ENCODE results near the gene PPM1K. TPM values are rescaled to one million over a fixed set of nuclear protein-coding genes. Genes with fewer than 3 reads are reported as not detected.

The PPM1K gene
- total RNA-seq, 2 experiments from 2014 or later = 58.4 to 59.3 TPM

DNA sequence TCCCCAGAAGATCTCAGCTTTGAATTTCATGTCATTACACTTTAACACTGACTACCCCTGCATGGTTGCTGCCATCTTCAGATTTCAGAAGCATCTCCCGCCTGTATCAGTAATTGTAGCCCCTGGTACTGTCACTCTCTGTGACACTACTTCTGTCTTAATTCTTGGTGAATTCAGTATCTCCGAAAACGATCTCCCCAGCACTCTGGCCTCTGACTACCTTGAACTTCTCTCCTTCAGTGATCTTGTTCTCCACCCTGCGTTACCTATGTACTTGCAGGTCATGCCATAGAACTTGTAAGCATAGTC, 72.2 kb downstream of the PPM1K start:
- no peak for DNase-seq
- Mint-ChIP-seq H3K4me3 (no peak overlapping the region), H3K36me3 (ENCODE audit: low read depth) (no peaks in the 10 kb centered on the region), H3K9me3 (ENCODE audit: insufficient read depth) (no peaks in the 10 kb centered on the region), H3K4me1 (ENCODE audit: low read depth) (peaks cover 2% of the 10 kb centered on the region), H3K27me3 (ENCODE audit: low read depth) (peaks cover 10% of the 10 kb centered on the region), H3K27ac (no peak overlapping the region)
- ChIA-PET POLR2A (no interaction called here), CTCF (interaction anchor here (0.7 to 8.6 kb wide), 49 partner anchors 10 to 534 kb away, joined by 3 to 92 read pairs (median 4); partner anchors contain the start of gene PPM1K)
- ATAC-seq = peak; percentile 42

DNA sequence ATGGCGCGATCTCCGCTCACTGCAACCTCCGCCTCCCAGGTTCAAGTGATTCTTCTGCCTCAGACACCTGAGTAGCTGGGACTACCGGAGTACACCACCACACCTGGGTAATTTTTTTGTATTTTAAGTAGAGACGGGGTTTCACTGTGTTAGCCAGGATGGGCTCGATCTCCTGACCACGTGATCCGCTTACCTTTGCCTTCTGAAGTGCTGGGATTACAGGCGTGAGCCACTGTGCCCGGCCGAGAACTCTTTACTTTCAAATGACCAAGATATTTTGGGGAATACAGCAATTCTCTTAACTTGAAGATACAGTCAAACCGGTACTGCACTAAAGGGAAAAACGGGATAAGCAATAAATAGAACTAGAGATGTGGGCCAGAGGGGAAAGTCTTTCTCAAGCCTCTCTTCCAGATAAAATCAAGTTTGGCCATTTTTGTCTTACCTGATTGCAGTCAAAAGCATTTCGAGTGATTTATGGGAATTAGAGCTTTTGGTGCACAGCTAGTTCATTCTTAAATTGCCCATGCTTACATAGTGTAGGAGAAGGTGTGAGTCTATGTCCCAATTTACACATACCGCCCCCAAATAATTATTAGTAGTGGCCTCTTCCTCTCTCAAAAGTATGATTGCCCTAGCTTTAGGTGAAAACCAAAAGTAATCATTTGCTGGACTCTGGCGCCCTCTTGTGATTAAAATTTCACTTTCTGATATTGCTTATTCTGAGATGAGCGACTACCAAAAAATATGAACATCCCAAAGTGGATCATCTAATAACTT, 72.7 kb downstream of the PPM1K start:
- no peaks in the 10 kb centered on the region for H3K36me3 Mint-ChIP-seq (ENCODE audit: low read depth)
- ATAC-seq = peak; percentile 67
- CTCF ChIA-PET = interaction anchor here (0.6 to 8.6 kb wide), 53 partner anchors 9 to 536 kb away, joined by 3 to 92 read pairs (median 4); partner anchors contain the start of gene PPM1K

DNA sequence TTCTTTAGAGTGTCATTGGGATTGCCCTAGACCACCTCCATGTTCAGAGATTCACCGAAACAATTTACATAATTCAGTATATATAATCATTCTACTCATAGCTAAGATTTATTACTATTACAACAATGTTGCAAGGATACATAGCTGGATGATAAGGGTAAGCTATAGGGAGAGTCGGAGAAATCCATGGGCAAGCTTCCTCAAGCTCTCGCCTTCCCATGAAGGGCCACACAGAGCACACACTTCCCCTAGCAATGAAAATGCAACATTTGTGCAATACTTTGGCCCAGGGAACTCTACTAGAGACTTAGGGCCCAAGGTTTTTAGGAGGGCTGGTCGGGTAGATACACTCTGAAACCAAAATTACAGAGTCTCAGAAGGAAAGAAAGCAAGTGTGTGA, 76.2 kb downstream of the PPM1K start:
- DNase-seq = no peak
- ChIA-PET CTCF (interaction anchor here (1.8 to 8.6 kb wide), 3 partner anchors 176 to 306 kb away, joined by 6 to 92 read pairs (median 31); no protein-coding TSS in a partner anchor), POLR2A (no interaction called here)
- Mint-ChIP-seq H3K4me3 (no peak overlapping the region), H3K36me3 (ENCODE audit: low read depth) (no peaks in the 10 kb centered on the region), H3K4me1 (ENCODE audit: low read depth) (peaks cover 3% of the 10 kb centered on the region), H3K27ac (no peak overlapping the region), H3K9me3 (ENCODE audit: insufficient read depth) (no peaks in the 10 kb centered on the region), H3K27me3 (ENCODE audit: low read depth) (peaks cover 5% of the 10 kb centered on the region)
- ATAC-seq = no peak

More for the DNA sequence above, 72.7 kb downstream of the PPM1K start:
- Mint-ChIP-seq H3K27ac (no peak overlapping the region), H3K27me3 (ENCODE audit: low read depth) (peaks cover 10% of the 10 kb centered on the region), H3K9me3 (ENCODE audit: insufficient read depth) (no peaks in the 10 kb centered on the region), H3K4me1 (ENCODE audit: low read depth) (peaks cover 3% of the 10 kb centered on the region), H3K4me3 (no peak overlapping the region)
- POLR2A ChIA-PET = no interaction called here
- peak; percentile 74 for DNase-seq

Other genes with a start within 250 kb of the PPM1K start
- gene ABCG2, start 125.9 kb downstream of the PPM1K start, total RNA-seq = under 1 TPM; 0.57 to 0.61 TPM
- 10 to 100 TPM; 25.5 to 26.9 TPM for gene HERC6, start 94.3 kb upstream of the PPM1K start, total RNA-seq
- 10 to 100 TPM; 30.2 TPM for gene HERC5, start 172.6 kb upstream of the PPM1K start, total RNA-seq
- 10 to 100 TPM; 43.7 to 48.7 TPM for gene PYURF, start 239.2 kb upstream of the PPM1K start, total RNA-seq